ENCODE results near the gene PIGU.

PIGU gene

DNA sequence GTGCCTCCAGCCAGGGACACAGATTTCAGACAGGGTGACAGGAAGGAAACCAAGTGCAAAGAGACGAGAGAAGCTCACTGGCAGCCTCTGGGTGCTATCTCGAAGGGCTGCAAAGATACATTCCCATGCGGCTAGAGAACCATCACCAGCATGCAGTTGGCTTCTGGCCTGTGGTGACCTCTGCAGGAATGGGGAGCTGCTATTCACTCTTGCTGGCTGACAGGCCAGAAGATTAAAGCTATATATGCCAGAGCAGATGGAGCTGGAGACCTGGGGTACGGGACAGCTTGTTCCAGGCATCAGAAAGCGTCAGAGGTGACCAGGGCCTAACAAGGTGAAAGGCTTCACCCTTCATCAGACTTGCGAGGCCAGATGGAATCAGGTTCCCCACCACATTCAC, 98.4 kb downstream of the PIGU start:
- DNase-seq (ENCODE audit: low spot score), result peak; percentile 49

DNA sequence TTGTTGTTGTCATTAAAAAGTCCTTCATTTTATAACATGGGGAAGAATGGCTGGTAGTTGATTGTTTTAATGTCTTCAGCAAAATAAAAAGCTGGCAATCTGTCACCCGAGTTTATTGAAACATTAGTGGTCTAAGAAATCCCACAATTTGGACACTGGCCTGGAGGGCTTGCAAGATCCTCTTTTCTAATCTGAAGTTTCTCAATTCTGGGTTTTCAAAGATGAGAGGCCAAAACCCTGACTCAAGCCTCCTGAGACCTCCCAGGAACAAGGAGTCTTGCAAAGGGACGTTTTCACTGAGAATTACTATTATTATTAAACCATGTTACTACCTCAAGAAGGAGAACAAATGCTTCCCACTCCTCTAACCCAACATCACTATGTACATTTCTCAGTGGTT, 98.9 kb downstream of the PIGU start:
- DNase-seq (ENCODE audit: low spot score), result no peak

DNA sequence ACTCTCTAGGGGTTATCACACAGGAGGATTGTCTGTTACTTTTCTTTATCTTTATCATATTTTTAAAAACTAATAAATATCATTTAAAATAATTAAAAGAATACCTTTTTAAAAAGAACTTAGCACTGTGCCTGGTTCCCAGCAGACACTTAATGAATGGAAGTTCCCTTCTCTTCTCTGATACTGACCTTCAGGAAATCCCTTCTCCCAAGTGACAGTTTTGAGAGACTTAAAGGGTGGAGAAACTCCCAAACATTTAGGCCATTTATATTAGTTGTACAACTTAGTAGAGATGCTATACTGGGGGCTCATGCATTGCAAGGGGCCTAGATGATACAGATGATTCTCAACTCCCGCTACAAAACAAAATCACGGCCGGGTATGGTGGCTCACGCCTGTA, 99.8 kb downstream of the PIGU start:
- no peak for DNase-seq (ENCODE audit: low spot score)

DNA sequence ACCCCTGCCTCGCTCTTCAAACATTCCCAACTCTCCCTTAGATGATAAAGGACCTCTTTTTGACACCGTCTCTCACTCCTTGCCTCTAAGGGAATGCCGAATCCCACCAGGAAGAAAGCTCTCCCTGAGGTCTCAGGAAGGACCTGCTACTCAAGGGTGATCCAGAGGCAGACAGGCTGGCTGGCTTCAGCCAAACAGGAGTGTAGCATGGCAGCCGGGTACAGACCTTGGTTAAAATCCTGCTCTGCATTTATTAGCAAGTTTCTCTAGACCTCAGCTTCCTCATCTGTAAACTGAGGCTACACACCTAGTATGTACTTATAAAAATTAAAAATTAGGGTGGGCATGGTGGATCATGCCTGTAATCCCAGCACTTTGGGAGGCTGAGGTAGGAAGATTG, 101.1 kb downstream of the PIGU start:
- DNase-seq (ENCODE audit: low spot score), result no peak

DNA sequence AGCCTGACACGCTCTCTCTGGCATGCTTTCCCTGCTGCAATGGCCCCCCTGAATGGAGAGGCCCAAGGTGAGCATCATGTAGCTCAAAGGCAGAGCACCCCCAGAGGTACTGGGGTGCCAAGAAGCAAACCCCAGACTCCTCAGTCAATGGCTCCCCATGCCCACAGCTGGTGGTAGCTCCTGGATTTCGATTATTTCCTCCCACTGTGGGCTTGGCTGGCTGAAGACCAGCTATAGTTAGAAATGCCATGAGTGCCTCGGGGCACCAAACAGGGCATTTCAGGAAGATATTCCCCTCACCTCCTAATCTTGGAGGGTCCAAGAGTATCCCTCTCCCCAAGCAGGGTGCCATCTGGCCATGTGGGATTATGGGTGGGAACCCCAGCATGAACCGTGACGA, 101.6 kb downstream of the PIGU start:
- no peak for DNase-seq (ENCODE audit: low spot score)

DNA sequence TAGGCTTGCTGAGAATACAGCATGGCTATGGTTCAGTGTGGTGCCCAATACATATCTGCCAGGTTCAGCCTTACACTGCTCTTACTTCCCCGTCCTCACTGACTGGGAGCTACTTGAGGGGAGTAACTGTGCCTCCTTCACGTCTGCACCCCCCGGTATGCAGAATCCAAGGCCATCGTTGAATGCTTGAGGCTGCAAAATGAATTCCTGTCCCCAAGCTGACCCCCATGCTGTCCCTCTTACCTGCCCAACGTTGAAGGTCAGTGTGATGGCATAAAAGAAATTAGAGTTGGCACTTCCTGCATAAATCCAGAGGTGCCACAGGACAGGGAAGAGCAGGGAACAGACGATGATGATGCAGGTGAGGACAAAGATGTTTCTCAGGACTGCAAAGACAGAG, 102.0 kb downstream of the PIGU start:
- DNase-seq (ENCODE audit: low spot score), result no peak

DNA sequence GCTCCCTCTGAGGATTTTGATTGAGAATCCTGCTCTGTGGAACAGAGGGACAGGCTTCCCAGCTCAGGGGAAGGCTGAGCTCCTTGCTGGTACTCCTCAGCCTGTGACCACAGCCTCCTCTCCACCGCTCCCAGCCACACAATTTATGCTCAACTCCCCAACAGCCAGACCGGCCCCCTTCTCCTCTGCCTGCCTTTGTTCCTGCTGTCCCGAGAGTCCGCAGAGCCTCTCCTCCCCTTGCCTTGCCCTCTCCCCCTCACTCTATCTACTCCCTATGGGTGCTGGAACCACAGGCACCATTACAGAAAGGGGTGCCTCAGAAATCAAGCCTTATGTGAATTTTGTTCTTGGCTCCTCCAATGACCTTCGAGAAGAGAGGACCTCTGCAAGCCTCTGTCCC, 102.5 kb downstream of the PIGU start:
- DNase-seq (ENCODE audit: low spot score), result no peak

DNA sequence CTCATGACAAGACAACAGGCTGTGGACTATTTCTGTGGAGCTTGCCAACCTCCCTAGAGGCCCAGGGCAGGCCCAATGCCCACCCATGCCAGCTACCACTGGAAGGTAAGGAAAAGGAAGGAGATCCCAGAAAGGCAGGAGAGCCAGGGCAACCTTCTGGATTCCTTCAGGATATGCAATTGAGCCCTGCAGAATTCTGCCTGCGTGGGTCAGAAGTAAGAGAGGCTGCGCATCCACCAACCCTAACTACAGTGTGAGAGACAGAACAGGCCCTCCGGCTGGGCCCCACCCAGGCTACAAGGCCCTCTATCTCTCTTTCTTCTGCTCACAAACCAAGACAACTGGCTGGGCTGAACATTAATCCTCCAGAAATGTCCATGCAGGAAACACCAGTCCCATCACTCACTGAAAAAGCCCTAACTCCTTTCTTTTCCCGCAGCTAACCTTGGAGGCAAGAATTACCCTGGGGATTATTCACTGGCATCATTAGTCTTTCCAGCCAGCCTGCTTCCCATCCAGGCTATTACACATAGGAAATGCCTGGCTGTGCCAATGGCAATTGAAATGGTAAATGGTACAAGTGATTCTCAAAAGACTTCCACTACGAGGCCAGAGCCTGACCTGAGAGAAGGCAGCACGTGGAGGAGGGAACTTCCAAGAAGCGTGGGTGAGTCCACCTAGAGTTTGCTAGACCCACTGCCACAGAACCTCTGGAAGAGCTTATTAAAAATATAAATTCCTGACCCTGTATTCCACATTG, 103.2 kb downstream of the PIGU start:
- DNase-seq (ENCODE audit: low spot score), result no peak

DNA sequence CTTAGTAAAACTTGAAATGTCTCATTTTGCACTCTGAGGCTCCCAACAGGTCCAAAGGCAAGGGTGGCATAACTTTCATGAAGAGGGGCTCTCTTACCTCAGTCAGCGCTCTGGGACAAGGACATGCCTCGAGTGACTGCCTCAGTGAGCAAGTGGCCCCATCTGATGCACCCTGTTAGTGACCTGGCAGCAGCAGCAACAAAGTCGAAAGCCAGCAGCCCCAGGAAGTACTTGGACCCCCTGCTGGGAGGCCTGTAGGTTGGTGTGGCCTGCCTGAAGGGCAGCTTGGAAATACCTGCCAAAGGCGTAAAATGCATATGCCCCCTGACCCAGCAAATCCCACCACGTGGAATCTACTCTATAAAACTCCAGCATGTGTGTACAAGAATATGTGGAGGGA, 105.1 kb downstream of the PIGU start:
- no peak for DNase-seq (ENCODE audit: low spot score)

DNA sequence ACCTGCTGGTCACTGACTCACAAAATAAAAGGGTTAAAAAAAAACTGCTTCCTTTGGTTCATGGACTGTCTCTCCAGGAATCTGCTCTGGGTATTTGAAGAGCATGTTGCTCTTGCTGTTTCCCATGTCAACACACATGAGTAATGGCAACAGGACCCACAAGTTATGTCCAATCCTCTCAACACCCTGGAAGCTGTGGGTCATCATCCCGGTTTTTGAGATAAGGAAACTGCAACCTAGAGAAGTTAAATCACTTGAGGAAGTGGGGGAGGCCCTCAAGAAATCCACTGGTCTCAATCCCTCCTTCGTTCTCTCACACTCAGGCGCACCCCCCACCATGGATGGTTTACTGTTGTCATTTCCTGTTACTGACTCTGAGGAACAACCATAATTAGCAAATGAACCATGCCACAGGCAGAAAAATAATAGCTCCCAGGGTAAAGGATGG, 106.0 kb downstream of the PIGU start:
- no peak for DNase-seq (ENCODE audit: low spot score)

DNA sequence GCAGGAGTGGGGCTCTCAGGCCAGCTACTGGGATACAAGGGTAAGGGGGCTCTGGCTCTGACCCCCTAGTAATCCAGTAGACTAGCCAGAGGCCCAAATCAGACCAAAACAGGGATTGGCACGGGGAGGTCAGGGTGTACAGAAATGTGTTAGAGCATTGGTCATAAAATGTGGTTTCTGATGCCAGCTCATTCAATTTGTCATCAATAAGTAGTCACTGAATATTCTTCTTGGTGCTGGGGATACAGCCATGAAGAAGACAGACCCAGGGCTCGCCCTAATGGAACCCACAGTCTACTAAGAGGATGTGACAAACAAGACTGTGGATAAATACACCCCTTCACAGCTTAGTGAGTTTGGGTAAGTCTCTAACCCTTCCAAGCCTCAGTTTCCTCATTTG, 107.3 kb downstream of the PIGU start:
- DNase-seq (ENCODE audit: low spot score), result no peak

DNA sequence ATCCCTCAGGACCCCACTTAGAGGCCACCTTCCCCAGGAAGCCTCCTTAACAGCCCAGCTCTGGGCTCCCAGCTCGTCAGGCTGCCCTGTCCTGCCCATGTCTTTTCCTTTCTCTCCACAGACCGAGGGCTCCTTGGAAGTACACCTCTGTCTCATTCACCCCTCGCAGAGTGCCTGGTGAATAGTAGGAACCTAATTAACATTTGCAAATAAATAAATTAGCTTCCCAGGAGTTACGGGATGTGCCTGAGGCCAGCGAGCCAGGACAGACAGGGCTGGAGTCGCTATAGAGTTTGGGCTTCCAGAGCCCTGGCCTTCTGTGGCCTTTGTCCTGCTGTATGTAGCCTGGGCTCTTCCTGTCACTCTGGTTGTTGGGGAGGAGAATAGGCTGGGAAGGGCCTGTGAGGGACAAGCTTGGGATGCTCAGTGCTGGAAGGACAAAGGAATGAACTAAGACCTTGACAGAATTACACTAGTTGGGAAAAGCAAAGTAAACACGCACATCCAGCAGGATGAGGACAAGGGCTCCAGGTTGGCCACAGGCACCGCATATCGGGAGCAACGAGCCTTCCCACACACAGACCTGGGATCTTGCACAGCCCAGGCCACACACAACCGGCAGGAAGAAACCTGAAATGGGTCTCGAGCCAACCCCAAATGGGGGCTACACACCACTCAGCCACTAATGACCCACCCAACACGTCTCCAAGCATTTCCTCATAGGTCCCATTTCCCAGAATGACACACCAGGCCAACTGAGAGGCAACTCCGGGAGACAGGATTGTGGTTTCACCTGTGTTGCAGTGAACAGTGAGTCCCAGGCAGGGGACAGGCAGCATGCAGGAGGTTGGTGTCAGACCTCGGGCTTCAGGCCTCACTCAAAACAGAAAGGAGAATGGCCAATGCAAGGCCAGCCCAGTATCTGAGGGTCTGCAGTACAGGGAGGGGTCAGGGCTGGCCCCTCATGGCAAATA, 108.7 kb downstream of the PIGU start:
- no peak for DNase-seq (ENCODE audit: low spot score)

DNA sequence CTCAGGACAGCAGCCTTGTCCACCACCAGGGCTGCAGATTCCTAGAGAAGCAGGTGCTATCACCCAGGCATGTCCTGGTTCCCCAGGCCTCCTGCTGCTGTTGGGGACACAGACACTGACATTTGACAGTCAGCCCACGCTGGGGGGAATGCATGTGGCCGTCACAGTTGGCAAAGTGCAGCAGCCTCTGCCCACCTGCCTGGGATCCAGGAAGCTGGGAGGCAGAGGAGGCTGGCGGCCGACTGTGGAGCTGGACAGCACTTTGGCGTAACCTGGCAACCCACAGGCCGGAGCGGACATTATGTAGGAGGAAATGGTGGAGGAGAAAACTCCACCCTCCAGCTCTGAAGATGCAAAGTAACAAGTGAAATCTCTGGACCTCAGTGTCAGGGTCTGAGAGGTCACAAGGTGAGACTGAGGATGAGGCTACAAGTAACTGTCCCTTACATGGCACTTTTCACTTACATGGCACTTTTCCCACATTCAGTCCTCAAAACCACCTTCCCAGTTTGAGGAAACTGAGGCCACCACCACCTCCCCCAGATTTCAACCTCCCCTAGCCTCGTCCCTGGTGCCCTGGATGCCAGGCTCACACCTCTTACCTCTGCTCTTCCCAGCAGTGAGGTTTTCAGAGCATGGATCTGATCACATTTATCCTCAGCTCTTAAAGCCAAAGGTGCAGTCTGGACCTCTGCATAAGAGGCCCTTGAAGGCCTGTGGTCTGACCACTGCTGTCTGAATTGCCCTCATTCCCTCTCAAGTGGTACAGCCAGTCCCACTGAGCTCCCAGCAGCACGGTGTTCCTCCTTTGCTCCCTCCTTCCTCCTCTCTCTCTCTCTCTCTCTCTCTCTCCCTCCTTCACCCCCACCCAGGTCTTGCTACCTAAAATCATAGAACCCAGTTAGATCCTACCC, 109.7 kb downstream of the PIGU start:
- DNase-seq (ENCODE audit: low spot score), result no peak

DNA sequence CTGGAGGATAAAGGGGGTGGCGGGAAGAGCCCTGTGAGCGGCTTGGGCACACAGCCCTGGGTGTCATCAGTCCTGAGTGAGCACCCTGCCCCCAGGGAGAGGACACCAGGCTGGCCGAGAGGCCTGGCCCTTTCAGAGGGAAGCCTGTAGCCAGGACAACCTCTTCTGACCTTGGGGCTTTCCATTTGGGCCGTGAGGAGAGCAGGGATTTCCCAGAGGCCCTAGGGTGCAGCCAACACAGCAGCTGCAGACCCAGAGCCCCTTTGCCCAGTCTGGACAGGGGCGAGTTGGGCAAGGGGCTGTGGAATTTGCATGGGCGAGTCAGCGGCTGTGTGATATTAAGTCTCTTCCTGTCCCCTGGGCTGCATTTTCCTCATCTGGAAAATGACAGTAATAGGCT, 112.1 kb downstream of the PIGU start:
- no peak for DNase-seq (ENCODE audit: low spot score)

DNA sequence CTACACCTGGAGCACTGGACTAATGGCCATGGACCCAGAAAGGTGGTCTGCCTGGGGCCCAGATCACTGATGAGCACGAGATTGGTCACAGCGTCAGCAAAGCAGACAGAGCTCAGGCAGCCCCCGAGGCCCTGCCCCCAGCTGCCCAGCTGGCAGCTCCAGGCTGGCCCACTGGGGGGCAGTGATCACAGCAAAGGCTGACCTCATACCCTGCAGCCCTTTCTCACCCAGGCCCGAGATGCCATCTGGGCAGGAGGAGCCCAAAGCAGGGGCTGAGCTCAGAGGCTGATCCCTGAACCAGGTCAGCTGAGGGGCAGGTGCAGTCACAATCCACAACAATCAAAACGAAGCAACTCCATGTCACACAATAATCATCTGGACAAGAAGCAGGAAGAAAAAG, 114.3 kb downstream of the PIGU start:
- DNase-seq (ENCODE audit: low spot score), result peak; percentile 54

DNA sequence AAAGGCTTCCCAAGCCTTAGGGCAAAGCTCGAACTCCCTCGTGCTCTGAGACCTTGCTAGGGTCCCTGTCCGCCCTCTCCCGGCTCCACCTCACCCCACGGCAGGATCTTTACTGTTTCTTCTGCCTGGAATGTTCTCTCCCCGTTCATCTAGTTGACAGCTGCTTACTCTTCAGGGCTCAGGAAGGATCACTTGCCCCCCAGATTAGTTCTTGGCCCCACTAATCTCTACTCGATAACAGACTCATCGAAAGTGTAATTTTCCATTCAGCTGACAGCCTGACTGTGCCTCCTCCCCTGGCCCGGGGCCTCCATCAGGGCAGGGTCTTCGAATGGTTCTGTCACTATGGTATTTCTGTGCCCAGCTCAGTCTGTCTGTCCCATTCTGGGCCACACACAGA, 115.2 kb downstream of the PIGU start:
- no peak for DNase-seq (ENCODE audit: low spot score)

DNA sequence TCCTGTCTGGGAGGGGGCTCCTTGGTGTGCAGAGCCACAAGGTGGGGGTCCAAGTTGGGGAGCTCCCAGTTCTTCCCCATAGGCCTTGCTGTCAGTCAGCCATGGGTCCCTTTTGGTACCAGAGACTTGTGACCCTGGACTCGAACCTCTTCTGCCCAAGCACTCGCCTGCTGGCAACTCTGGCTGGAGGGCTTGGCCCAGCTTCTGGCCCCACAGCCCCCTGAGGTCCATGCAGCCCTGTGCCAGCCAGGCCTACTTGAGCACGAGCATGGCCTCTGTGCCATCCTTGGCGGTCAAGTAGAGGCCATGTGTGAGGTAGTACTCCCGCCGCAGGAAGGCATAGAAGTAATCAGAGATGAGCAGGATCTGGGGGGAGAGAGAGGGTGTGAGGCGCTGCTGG, 116.3 kb downstream of the PIGU start:
- no peak for DNase-seq (ENCODE audit: low spot score)

DNA sequence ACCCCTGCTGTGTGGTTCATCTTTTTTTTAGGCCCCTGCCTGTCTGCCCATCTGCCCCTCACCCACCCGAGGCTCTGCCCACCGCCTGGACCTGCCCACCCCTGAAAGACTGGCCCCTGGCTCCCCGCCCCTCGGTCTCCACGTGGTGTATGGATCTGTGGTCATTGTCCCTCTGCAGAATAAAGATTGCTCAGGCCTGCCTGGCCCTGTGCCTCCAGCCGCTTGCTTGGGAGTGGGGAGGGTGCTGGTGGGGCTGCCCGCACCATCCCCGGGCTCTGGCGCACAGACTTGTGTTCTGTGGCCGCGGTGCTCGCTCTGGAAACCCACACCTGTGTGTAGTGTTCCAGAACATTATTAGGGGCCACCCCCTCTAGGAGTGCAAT, 116.8 kb downstream of the PIGU start:
- DNase-seq (ENCODE audit: low spot score), result peak; percentile 82

DNA sequence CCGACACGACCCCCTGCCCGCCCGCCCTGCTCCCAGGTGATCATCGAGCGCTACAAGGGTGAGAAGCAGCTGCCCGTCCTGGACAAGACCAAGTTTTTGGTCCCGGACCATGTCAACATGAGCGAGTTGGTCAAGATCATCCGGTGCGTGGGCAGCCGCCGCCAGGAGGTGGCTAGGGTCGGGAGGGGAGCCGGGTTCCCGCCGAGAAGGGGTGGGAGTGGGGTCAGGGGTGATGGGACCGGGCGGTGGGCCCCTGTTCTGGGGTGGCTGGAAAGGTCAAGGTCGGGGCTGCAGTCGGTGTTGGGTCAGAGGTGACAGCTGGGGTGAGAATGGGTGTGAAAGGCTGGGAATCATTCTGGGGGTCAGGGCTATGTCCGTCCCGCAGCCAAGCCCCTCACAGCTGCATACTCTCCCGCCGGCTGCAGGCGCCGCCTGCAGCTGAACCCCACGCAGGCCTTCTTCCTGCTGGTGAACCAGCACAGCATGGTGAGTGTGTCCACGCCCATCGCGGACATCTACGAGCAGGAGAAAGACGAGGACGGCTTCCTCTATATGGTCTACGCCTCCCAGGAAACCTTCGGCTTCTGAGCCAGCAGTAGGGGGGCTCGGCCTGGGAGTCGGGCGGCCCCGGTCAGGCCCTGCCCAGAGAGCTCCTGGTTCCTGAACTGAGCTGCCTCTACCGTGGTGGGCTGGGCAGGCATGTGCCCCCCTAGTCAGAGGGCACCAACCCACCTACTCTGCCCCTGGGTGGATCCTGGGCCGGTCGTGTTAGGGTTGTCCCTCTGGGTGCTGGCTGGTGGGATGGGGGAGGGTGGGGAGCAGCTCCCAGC, 117.4 kb downstream of the PIGU start:
- peak; percentile 43 for DNase-seq (ENCODE audit: low spot score)

DNA sequence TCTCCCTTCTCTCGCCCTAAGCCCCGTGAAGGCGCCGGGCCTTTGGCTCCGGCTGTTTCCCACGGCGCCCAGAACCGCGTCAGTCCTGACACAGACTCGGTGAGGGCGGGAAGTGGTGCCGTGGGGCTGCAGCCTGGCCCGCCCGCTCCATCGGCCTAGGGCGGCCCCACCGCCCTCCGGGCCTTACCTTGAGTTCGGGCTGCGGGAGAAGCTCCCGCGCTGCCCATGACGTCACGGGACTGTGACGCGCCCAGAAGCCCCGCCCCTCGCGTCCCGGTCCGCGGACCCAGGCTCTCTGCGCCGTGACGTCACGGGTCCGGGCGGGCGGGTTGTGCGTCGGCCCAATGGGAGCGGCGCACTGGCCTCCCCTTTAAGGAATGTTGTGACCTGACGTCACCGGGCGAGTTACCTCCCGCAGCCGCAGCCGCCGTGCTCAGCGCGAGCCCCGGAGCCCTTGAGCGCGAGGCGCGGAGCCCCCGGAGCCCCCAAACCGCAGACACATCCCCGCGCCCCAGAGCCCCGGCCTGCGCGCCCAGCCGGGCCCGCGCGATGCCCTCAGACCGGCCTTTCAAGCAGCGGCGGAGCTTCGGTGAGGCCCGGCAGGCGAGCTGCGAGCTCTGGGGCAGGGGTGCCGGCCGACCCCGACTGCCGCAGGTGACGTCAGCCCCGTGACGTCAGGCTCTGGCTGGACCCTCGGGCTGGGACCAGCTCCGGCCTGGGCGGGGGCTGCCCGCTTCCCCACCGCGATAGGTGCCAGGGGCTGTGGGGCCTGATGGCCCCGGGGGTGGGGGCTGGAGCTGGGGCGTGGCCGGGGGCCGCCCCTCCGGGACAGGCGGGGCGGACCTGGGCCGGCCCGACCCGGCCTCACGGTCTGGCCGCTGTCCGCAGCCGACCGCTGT, 118.3 kb downstream of the PIGU start, which contains the start of gene MAP1LC3A:
Gene MAP1LC3A, plus strand, starts transcription at position 399 of the 899 bp plus-strand sequence. Its CDS starts 151 bp downstream, at position 550.
- DNase-seq (ENCODE audit: low spot score), result peak; percentile 91

Data from globus pallidus (tissue), 1 donor.